OCI-LY1 (cell line): ENCODE data around the gene ARHGEF40.

ENCODE experiments used
- EZH2 ChIP-seq: fragments of 200-600 bp; sonication (generic), shearing (Covaris generic); IDR thresholded peaks from 2 replicates; pipeline ENCODE4 v1.8.0; 2017; ENCODE audit warnings: borderline replicate concordance, mixed run types, mild to moderate bottlenecking, antibody characterized with exemption, low read length, moderate library complexity, mixed read lengths
- TF ChIP-seq, protein P1 (sequence below): fragments of 200-600 bp; sonication (generic), shearing (Covaris generic); IDR thresholded peaks from 2 replicates; pipeline ENCODE4 v1.5.1; 2017; ENCODE audit warnings: mild to moderate bottlenecking, antibody characterized with exemption, low read length, moderate library complexity, mixed read lengths

DNA sequence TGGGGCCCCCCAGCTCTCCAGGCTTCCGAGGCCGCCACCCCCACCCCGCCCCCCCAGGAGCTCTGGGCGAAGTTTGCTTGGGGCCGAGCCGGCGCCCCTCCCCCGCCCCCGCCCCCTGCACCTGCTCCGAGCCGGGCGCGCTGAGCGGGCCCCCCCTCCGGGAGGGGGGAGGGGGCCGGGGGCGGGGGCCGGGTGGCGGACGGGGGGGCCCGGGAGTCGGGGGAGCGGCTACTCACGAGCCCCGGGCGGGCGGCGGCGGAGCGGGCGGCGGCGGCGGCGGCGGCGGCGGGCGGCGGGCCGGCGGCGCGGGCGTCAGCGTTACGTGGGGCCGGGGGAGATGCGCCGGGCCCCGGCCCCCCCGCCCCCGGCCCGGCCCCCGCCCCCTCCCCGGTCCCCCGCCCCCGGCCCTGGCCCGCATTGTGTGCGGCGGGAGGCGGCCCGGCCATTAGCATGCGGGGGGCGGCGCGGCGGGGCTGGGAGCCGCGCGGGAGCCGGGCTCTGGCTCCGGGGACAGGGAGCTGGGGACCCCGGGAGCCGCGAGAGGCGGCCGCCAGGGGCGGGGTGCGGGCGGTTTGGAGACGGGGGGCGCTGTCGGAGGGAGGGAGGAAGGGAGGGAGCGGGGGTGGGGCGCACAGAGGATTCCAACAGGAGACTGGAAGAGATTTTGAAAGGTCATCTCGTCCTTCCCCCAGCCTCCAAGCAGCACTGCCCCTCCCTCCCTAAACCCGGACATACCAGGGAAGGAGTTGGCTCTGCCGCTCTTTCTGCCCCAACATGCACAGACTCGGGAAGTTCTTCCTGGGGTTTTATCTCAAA, 28.2 kb downstream of the ARHGEF40 start, which contains the start of gene ZNF219:
- TF ChIP-seq, protein P1, sequence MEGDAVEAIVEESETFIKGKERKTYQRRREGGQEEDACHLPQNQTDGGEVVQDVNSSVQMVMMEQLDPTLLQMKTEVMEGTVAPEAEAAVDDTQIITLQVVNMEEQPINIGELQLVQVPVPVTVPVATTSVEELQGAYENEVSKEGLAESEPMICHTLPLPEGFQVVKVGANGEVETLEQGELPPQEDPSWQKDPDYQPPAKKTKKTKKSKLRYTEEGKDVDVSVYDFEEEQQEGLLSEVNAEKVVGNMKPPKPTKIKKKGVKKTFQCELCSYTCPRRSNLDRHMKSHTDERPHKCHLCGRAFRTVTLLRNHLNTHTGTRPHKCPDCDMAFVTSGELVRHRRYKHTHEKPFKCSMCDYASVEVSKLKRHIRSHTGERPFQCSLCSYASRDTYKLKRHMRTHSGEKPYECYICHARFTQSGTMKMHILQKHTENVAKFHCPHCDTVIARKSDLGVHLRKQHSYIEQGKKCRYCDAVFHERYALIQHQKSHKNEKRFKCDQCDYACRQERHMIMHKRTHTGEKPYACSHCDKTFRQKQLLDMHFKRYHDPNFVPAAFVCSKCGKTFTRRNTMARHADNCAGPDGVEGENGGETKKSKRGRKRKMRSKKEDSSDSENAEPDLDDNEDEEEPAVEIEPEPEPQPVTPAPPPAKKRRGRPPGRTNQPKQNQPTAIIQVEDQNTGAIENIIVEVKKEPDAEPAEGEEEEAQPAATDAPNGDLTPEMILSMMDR = no peak
- TF ChIP-seq EZH2 = no peak
